ENCODE results near the gene DTX4.
A peak's percentile ranks its signal among the peaks of the same experiment; 100 is the strongest.

DTX4 gene

DNA sequence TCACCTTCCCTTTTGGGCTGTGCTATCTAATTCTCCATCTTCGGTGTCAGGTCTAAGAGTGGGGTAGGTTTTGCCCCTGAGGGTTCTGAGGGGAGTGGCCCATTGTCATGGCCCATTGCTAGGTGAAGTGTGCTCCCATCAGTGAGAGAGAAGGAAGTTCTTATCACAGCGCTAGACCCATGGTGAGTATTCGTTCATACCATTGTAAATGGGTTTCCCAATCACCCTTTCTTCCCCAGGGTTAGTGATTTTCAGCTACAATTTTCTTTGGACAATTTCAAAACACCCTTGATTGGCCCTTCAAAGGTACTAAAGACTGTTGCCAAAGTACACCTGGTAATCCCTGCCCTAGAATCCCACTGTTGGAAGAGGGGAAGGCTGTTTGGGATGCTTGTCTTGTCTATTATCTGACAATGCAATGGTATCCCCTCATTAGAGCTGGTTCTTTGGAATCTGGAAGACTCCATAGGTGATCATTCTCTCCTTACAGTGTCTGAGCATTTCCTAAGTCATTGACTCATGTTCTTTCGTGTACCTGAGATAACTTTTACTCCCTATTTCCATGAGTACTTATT is 20.6 kb downstream of the DTX4 start:
- no peak for DNase-seq (ENCODE audit: low read depth)

GRCh38 chr11:59193587-59194130 is 21.7 kb downstream of the DTX4 start:
- DNase-seq (ENCODE audit: low read depth): no peak

- no peak for DNase-seq (ENCODE audit: low read depth)
Observed at GRCh38 chr11:59195586-59195985, 23.7 kb downstream of the DTX4 start.

- DNase-seq (ENCODE audit: low read depth): no peak
Observed at GRCh38 chr11:59196777-59197176, 24.8 kb downstream of the DTX4 start.

DNA sequence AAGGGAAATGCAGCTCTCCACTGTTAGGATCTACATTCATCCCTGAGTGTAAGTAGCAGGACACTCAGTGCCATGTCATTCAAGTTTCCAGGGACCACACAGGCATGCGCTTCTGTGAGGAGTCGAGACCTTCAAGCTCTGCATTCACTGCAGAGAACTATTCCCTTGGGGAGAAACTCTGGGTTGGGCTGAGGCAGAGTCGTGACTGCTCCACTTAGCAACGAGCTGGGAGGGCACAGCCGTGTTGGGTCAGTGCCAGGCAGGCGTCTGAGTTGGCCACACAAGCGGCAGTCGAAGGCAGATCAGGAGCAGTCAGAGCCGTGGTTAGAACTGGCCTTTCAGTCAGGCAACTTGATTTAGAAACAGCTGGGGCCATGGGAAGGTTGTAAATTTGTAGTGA is 26.1 kb downstream of the DTX4 start:
- no peak for DNase-seq (ENCODE audit: low read depth)

- DNase-seq (ENCODE audit: low read depth): no peak
Observed at GRCh38 chr11:59198726-59199125, 26.8 kb downstream of the DTX4 start.

GRCh38 chr11:59199546-59200422 is 27.9 kb downstream of the DTX4 start:
- DNase-seq (ENCODE audit: low read depth): no peak

DNA sequence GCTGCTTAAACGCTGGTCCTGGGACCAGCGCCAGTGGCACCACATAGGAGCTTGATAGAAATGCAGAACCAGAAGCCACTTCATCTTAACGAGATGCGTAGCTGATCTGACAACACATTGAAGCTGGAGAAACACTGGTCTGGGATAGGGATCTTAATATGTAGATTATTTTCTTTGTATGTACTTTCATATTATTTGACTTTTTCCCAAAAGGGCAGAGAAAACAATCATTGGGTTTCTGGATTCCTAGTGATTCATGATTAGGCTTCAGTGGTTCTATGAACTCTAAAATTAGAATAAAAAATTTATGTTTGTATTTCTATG is 28.5 kb downstream of the DTX4 start:
- no peak for DNase-seq (ENCODE audit: low read depth)

DNA sequence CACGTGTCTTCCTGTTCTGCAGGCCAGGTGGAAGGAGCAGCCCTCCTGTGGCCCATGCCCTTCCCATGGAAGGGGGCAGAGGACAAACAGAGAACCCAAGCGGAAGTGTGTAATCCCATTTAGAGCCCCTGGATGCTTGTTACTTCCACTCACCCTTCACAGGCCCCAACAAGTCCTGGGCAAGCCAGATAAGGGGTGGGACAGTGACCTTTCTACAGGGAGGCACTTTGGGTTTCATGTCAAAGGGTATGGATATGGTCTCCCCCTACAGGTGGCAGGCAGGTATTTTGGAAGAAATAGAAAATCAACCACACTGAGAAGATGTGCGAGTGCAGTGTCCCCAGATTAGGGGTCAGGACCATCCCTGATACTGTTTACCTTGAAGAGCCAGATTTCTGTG is 29.4 kb downstream of the DTX4 start:
- no peak for DNase-seq (ENCODE audit: low read depth)

- no peak for DNase-seq (ENCODE audit: low read depth)
Observed at GRCh38 chr11:59204746-59205145, 32.8 kb downstream of the DTX4 start.

DNA sequence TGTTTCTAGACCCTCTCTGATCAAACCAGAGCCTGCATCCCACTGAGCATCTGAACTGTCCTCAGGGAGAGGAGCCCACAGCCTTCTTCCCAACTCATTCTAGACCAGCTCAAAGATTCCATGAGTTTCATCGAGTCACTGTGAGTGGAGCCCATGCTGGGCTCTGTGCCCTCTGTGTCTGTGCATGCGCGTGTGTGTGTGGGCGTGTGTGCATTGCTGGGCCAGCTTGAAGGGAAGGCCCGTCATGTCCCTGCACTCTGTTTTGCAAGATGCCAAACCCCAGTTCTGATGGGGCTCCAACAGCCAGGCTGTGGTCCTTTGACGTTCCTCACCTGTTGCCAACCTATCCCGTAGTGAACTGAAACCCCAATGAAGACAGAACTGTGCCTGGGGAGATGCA is 33.7 kb downstream of the DTX4 start:
- no peak for DNase-seq (ENCODE audit: low read depth)

DNA sequence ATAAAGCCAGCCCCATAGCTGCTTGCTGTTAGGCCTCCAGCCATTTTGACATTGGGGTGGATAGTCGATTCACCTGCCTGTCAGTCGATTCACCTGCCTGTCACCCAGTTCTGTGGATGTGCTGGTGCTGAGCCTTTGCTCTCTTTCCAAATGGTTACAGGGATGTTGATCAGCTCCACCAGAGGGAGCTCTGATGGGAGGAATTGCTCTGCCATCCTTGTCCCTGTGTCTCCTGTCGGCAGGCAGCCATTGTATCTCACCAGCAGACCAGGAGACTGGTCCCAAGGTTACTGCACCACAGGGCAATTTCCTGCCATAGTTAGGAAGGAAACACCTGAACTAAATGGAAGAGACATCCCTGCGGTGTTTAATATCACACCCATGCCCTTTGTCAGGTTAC is 34.7 kb downstream of the DTX4 start:
- DNase-seq (ENCODE audit: low read depth): no peak

DNA sequence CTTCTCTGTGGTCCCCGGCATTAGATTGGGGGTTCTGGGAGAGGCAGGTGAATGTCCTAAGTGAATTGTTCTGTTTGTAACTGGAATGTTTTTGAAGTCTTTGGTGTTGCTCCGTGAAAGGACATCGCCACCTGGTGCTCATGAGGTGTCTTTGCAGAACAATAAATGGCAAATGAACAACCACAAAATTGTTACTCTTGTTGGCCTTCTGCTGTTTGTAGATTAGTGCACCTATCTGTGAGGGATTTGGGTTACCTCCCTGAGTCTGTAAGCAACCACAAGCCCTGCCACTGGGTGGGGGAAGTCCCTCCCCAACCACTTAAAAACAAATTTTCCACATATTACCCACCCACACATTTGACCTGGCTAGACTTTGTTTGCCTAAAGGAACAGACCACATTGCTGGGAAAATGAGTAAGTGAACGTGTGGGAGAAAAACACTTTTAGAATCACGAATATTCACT is 36.1 kb downstream of the DTX4 start:
- DNase-seq (ENCODE audit: low read depth): peak; percentile 12

DNA sequence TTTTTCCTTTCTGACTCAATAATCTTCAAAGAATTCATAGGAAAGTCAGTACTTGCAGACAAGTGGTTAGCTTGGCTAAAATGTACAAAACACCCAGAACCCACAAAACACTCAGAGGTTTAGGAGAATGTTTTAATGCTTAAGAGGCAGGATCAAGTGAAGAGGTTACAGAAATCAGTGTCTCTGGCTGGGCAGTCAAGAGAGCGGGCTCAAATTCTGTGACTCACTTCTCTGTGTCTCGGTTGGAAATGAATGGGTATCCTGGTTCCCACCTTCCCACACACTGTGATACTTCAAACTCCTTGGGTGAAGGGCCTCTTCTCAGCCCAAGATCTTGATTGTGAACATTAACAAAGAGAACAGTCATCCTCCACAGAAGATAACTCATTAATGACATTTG is 37.0 kb downstream of the DTX4 start:
- DNase-seq (ENCODE audit: low read depth): no peak

GRCh38 chr11:59212222-59212621 is 40.3 kb downstream of the DTX4 start:
- DNase-seq (ENCODE audit: low read depth): no peak

GRCh38 chr11:59212744-59213631 is 41.1 kb downstream of the DTX4 start, which contains the start of gene MPEG1:
TSS of gene MPEG1 (minus strand) at chr11:59212927. CDS start at chr11:59212865, 62 bp downstream.
- DNase-seq (ENCODE audit: low read depth): no peak

DNA sequence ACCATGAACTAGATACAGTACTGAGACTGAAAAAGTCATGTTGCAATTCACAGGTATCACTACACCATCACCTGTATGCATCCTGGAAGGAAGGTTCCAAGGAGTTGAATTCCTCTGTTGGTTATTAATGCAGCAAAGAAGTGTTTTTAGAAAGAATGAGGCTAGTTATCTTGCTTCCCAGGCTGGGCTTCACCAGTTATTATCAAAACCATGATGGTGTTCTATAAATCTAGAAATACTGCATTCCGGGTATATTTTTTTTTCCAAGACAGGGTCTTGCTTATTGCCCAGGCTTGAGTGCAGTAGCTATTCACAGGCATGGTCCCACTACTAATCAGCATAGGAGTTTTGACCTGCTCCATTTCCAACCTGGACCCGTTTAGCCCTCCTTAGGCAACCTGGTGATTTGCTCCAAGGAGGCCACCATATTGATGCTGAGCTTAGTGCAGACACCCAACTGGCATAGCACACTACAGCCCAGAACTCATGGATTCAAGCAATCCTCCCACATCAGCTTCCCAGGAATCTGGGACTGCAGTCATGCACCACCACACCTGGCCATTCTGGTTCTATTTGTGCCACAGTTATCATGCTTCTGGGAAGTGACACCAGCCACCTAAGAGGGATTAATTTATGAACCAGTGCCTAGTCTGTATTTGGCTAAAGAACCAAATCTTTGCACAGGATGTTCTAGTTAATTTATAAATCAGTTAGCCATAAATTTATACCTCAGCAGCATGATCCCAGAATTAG is 42.4 kb downstream of the DTX4 start:
- no peak for DNase-seq (ENCODE audit: low read depth)

DNA sequence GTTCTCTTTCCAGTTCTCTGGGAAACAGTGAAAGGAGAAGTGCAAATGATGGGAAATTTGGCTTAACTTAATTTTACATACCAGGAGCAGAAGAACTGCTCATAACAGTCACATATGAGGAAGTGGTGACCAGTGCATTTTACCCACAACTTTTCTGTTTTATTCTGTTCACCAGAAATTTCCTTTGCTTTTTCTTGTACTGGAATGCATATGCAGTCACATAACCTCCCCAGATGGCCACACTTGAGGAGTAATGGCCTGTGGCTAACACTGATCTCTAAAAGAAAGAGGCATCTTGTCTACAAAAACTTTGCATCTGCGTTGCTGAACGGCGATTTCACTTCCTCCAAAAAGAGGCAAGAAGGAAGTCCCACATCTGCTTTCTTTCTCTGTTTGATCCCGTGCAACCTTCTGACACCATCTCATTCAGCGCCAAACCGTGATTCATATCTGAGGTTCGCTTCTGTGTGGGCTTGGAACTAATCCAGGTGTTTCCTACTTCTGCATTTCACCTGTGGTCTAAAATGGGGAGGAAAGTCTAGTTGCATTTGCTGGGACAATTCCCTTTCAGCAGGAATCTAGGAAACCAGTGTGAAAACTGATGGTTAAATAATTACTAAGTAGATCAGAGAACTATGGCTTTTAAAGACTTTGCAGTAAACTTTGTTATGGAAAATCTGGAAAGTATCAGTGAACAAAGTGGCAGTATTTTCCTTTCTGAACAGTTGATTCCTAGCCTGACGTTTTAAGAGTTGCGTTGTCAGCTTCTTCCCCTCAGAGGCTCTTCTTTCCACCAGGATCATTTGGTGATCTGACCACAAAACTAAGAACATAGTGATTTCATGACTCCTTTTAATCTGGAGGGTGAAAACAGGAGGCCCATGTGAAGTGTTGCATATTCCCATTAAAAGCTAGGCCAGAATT is 45.0 kb downstream of the DTX4 start:
- DNase-seq (ENCODE audit: low read depth): no peak

DNA sequence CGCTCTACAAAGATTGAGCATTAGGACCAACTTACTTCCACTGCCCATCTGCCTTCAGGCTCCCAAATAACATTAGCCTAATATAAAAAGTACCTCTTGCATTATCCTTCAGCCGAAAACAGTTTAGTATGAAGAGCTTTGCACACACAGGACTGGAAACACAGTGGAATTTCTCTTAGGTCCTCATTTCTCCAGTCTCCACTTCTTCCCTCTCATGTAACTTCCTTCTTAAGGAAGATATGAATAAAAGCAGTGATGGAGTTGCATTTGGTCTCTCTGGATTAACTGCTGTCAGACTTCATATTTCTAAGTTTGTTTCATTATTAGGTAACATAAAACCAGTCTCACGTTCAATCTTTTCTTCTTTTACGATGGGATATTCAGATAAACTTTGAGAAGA is 46.4 kb downstream of the DTX4 start:
- no peak for DNase-seq (ENCODE audit: low read depth)

DNA sequence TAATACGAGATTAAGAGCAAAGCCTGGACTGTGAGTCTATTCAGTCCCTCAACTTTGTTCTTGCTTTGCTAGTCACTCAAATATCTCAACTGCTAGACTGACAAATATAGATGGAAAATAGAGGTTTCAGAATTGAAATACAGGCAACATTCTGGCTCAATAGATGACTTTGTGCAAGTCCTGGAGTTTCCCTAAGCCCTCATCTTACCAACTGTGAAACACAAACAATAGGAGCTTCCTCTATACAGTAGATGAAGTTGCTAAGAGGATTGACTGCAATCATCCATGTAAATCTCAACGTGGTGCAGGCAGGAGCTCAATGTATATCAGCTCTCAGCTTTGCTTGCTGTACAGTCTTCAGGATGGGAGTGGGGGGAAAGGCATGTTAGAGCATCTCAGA is 47.0 kb downstream of the DTX4 start:
- no peak for DNase-seq (ENCODE audit: low read depth)

DNA sequence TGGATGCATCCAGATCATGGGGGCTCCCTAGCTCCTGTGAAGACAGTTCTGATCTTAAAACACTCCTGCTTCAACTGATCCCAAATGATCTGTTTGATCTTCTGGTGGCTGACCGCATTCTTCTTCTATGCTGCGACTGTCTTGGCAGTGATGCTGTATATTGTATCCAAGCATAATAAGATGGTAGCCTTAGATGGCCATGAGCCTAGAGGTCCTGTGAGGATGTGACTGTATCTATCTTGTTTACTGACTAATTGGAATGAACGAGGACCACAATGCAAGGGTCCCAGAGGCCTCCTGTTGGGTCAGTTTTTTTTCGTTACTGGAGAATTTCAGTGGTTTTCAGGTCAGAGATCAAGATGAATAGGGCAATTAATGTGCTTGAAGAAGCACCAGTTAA is 47.9 kb downstream of the DTX4 start:
- no peak for DNase-seq (ENCODE audit: low read depth)

All from stimulated activated CD8-positive, alpha-beta memory T cell treated with anti-CD3 and anti-CD28 coated beads, Interleukin-12 subunit alpha, Interleukin-12 subunit beta, amount 100 ng/mL, for 1 hour (primary cell).